SU-DHL-6 (cell line): ENCODE measurements around the gene CCDC169.

Experiments
- H2AFZ ChIP-seq: fragments of 200-600 bp; sonication (generic); 2 replicates; pipeline ENCODE4 v1.6.1; 2014; ENCODE audit warnings: low read depth, mild to moderate bottlenecking, moderate library complexity, mixed read lengths, antibody characterized with exemption, low read length; ENCODE audit not compliant: severe bottlenecking
- H3F3A ChIP-seq: fragments of 200-600 bp; shearing (Covaris generic); 2 replicates; pipeline ENCODE4 v1.6.0; 2016; ENCODE audit warnings: antibody characterized with exemption, mild to moderate bottlenecking; ENCODE audit not compliant: insufficient read depth
- H3K27ac ChIP-seq: fragments of 200-600 bp; sonication (generic); 2 replicates; pipeline ENCODE4 v1.5.1; 2016; ENCODE audit warnings: low read depth, mild to moderate bottlenecking, low read length, moderate library complexity, mixed read lengths
- H3K27me3 ChIP-seq: fragments of 200-600 bp; sonication (generic), shearing (Covaris generic); 2 replicates; pipeline ENCODE4 v1.6.0; 2014; ENCODE audit warnings: mild to moderate bottlenecking, low read length
- H3K36me3 ChIP-seq: fragments of 200-600 bp; sonication (generic); 2 replicates; pipeline ENCODE4 v1.6.1; 2014; ENCODE audit warnings: mild to moderate bottlenecking, low read length, mixed read lengths
- H3K4me2 ChIP-seq: fragments of 300-600, 200-600 bp; shearing (Covaris generic), sonication (generic); 2 replicates; pipeline ENCODE4 v1.6.0; 2014; ENCODE audit warnings: low read length, low read depth, mild to moderate bottlenecking; ENCODE audit not compliant: poor library complexity, severe bottlenecking
- H3K4me3 ChIP-seq: fragments of 200-600 bp; sonication (generic); 2 replicates; pipeline ENCODE4 v1.5.1; 2014; ENCODE audit warnings: antibody characterized with exemption, low read length, mild to moderate bottlenecking, mixed read lengths; ENCODE audit not compliant: insufficient read depth, poor library complexity, severe bottlenecking
- H3K79me2 ChIP-seq: fragments of 200-600 bp; sonication (generic); 2 replicates; pipeline ENCODE4 v1.6.1; 2014; ENCODE audit warnings: mild to moderate bottlenecking, low read length, moderate library complexity; ENCODE audit not compliant: insufficient read depth
- H3K9ac ChIP-seq: fragments of 200-600 bp; sonication (generic); 2 replicates; pipeline ENCODE4 v1.7.0; 2014; ENCODE audit warnings: mild to moderate bottlenecking, low read length
- H3K9me2 ChIP-seq: fragments of 200-600 bp; sonication (generic); replicated peaks from 2 replicates; pipeline ENCODE4 v1.6.1; 2014; ENCODE audit warnings: low read length; ENCODE audit not compliant: insufficient read depth
- H3K9me3 ChIP-seq: fragments of 200-600 bp; sonication (generic); 2 replicates; pipeline ENCODE4 v1.6.1; 2014; ENCODE audit warnings: low read length, mixed read lengths; ENCODE audit not compliant: insufficient read depth
- H4K20me1 ChIP-seq: fragments of 200-600 bp; sonication (generic); 2 replicates; pipeline ENCODE4 v1.6.1; 2014; ENCODE audit warnings: low read depth, mild to moderate bottlenecking, antibody characterized with exemption, low read length, moderate library complexity, mixed read lengths
- CTCF ChIP-seq: fragments of 200-600 bp; sonication (generic); IDR thresholded peaks from one replicate; pipeline ENCODE4 v1.5.1; 2017; ENCODE audit warnings: antibody characterized with exemption, mild to moderate bottlenecking, low read length, moderate library complexity; ENCODE audit not compliant: insufficient read depth, poor library complexity, severe bottlenecking
- EZH2phosphoT487 ChIP-seq: fragments of 200-600 bp; sonication (generic), shearing (Covaris generic); conservative IDR thresholded peaks from 2 replicates; pipeline ENCODE4 v1.6.1; 2018; ENCODE audit warnings: mild to moderate bottlenecking, antibody characterized with exemption, low read length, moderate library complexity, mixed read lengths

Gene CCDC169

GRCh38 chr13:36261976-36262375 lies 35.6 kb downstream of the CCDC169 start:
- Histone ChIP-seq H3K79me2 (no peaks in the 10 kb centered on the region), H3K27ac (no peak overlapping the region), H3K36me3 (no peaks in the 10 kb centered on the region), H3K4me3 (no peak overlapping the region), H4K20me1 (no peaks in the 10 kb centered on the region), H3K27me3 (no peaks in the 10 kb centered on the region), H3K9ac (no peak overlapping the region), H3K4me2 (no peak overlapping the region), H3K9me2 (no peaks in the 10 kb centered on the region), H2AFZ (no peak overlapping the region), H3K9me3 (no peaks in the 10 kb centered on the region), H3F3A (no peaks in the 10 kb centered on the region)
- TF ChIP-seq EZH2phosphoT487 (no peak), CTCF (no peak)

GRCh38 chr13:36261011-36261410 lies 36.6 kb downstream of the CCDC169 start:
- no peak overlapping the region for H3K4me2 ChIP-seq
- no peak overlapping the region for H2AFZ ChIP-seq
- TF ChIP-seq EZH2phosphoT487 (no peak), CTCF (no peak)
- no peak overlapping the region for H3K27ac ChIP-seq
- no peaks in the 10 kb centered on the region for H3F3A ChIP-seq
- H3K4me3 ChIP-seq = no peak overlapping the region
- H4K20me1 ChIP-seq = no peaks in the 10 kb centered on the region
- H3K9me3 ChIP-seq = no peaks in the 10 kb centered on the region
- no peaks in the 10 kb centered on the region for H3K36me3 ChIP-seq
- no peaks in the 10 kb centered on the region for H3K9me2 ChIP-seq
- no peak overlapping the region for H3K9ac ChIP-seq
- no peaks in the 10 kb centered on the region for H3K79me2 ChIP-seq
- H3K27me3 ChIP-seq = no peaks in the 10 kb centered on the region

- H3K36me3 ChIP-seq = no peaks in the 10 kb centered on the region
- H3F3A ChIP-seq = no peaks in the 10 kb centered on the region
- H3K27ac ChIP-seq = no peak overlapping the region
- no peak overlapping the region for H3K4me2 ChIP-seq
- no peaks in the 10 kb centered on the region for H3K27me3 ChIP-seq
- H3K4me3 ChIP-seq = no peak overlapping the region
- H3K9ac ChIP-seq = no peak overlapping the region
- TF ChIP-seq CTCF (no peak), EZH2phosphoT487 (no peak)
- H4K20me1 ChIP-seq = no peaks in the 10 kb centered on the region
- H2AFZ ChIP-seq = no peak overlapping the region
- no peaks in the 10 kb centered on the region for H3K9me2 ChIP-seq
- no peaks in the 10 kb centered on the region for H3K79me2 ChIP-seq
- no peaks in the 10 kb centered on the region for H3K9me3 ChIP-seq
These were observed 38.1 kb downstream of the CCDC169 start for GRCh38 chr13:36259361-36260137.
